IPS-15b (cell line): Measurements from ENCODE around the gene MEGF6.

Source experiments
- H3K27me3 ChIP-seq: one replicate; pipeline ENCODE4 v1.6.1; 2013; ENCODE audit warnings: low read length; ENCODE audit not compliant: control insufficient read depth, insufficient read depth
- H3K36me3 ChIP-seq: one replicate; pipeline ENCODE4 v1.6.1; 2013; ENCODE audit warnings: low read length; ENCODE audit not compliant: control insufficient read depth, insufficient read depth
- H3K4me1 ChIP-seq: one replicate; pipeline ENCODE4 v1.6.1; 2013; ENCODE audit warnings: mild to moderate bottlenecking, low read length; ENCODE audit not compliant: control insufficient read depth, insufficient read depth
- H3K4me3 ChIP-seq: one replicate; pipeline ENCODE4 v1.5.1; 2013; ENCODE audit warnings: low read depth, low read length
- H3K9ac ChIP-seq: one replicate; pipeline ENCODE4 v1.6.1; 2013; ENCODE audit warnings: low read depth, mild to moderate bottlenecking, low read length
- H3K9me3 ChIP-seq: one replicate; pipeline ENCODE4 v1.6.1; 2013; ENCODE audit warnings: mild to moderate bottlenecking, low read length; ENCODE audit not compliant: control insufficient read depth, insufficient read depth

The MEGF6 gene

GRCh38 chr1:3494321-3495308 lies 116.7 kb downstream of the MEGF6 start:
- Histone ChIP-seq H3K4me3 (no peak overlapping the region), H3K27me3 (no peaks in the 10 kb centered on the region), H3K4me1 (no peaks in the 10 kb centered on the region), H3K36me3 (no peaks in the 10 kb centered on the region), H3K9ac (no peak overlapping the region), H3K9me3 (no peaks in the 10 kb centered on the region)

GRCh38 chr1:3492545-3493246 lies 118.6 kb downstream of the MEGF6 start:
- Histone ChIP-seq H3K9me3 (no peaks in the 10 kb centered on the region), H3K36me3 (no peaks in the 10 kb centered on the region), H3K9ac (no peak overlapping the region), H3K27me3 (no peaks in the 10 kb centered on the region), H3K4me3 (no peak overlapping the region), H3K4me1 (no peaks in the 10 kb centered on the region)

- no peaks in the 10 kb centered on the region for H3K27me3 ChIP-seq
- peak overlapping the region; percentile 41 for H3K4me3 ChIP-seq
- no peak overlapping the region for H3K9ac ChIP-seq
- H3K4me1 ChIP-seq, result no peaks in the 10 kb centered on the region
- H3K9me3 ChIP-seq, result no peaks in the 10 kb centered on the region
- H3K36me3 ChIP-seq, result no peaks in the 10 kb centered on the region
Measured at GRCh38 chr1:3491291-3492246, 119.7 kb downstream of the MEGF6 start.

DNA sequence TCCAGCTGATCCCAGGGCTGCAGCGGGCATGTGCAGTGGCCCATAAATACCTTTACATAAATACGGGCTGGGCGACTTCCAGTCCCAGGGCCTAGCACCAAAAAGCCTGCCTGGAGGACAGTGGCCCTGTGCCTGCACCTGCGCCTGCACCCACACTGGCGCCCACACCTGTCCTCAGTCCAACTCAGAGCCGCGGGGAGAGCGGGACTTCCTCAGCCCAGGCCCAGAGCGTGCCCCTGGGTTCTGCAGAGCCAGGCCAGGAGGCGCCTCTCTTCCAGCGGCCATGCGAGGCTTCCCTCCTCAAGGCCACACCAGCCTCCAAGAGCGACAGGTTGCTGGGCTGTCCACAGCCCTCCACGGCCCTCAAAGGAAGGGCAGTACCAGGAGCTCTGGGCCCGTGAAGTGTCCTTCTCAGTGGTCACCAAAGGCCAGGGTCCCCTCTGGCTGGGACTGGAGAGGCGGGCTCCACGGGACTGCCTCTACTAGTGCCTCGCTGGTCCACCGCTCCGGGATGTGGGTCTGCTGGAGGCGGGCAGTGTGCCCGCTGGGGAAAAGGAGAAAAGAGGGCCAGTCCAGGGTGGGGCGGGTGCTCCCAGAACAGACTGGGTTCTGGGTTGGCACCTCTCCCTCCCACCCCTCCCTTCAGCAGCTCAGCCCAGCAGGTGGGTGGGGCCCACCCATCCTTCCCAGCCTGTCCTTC lies 121.1 kb downstream of the MEGF6 start:
- Histone ChIP-seq H3K36me3 (no peaks in the 10 kb centered on the region), H3K9me3 (no peaks in the 10 kb centered on the region), H3K4me1 (no peaks in the 10 kb centered on the region), H3K9ac (no peak overlapping the region), H3K4me3 (no peak overlapping the region), H3K27me3 (no peaks in the 10 kb centered on the region)

- no peaks in the 10 kb centered on the region for H3K36me3 ChIP-seq
- no peaks in the 10 kb centered on the region for H3K4me1 ChIP-seq
- H3K27me3 ChIP-seq, result no peaks in the 10 kb centered on the region
- H3K9ac ChIP-seq, result no peak overlapping the region
- H3K4me3 ChIP-seq, result no peak overlapping the region
- H3K9me3 ChIP-seq, result no peaks in the 10 kb centered on the region
Measured at GRCh38 chr1:3488432-3488831, 122.9 kb downstream of the MEGF6 start.

DNA sequence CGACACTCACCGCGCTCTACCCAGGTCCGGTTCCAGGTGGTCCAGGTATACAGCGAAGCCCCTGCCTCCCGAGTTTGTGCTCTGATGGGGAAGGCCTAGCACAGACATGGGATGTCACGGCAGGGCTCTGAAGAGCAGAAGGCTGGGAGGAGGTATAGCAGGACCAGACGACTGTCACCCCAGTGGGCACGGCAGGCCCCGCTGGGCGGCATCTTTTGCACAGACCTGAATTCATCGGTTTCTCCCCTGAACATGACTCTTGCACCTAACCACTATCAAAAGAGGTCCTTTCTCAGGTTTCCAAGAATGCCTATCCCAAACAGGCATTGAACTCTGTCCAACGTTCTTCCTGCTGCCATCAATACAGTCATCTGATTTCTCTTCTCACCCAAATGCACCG lies 126.3 kb downstream of the MEGF6 start:
- Histone ChIP-seq H3K36me3 (peaks cover 2% of the 10 kb centered on the region), H3K4me1 (no peaks in the 10 kb centered on the region), H3K4me3 (no peak overlapping the region), H3K9me3 (no peaks in the 10 kb centered on the region), H3K9ac (no peak overlapping the region), H3K27me3 (no peaks in the 10 kb centered on the region)

DNA sequence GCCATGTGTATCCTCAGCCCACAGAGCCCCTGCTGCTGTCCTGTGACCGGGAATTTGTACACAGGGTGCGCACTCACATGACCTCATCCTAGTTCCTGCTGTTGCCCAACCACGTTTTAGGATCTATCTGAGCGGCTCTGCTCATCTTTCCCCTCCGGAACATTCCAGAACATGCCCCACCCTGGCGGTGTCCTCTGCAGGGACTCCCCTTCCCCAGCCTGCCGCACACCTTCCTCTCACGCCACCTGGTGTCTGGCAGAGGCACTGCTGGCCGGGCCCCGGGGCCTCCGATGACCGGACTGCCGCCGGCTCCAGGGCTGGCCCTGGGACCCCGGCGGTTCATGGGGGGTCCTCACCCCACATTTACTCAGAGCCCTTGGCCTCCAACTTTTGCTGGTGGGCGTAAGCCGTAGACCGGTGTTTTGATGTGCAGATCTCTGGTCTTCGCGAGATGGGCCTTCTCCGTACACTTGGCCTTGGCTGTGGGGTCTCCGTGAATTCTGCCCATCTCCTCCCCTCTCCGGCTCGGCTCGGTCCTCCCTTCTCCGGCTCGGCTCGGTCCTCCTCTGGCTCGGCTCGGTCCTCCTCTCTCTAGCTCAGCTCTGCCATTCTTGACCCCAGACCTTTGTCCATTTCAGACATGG lies 127.4 kb downstream of the MEGF6 start:
- H3K9ac ChIP-seq, result no peak overlapping the region
- no peak overlapping the region for H3K4me3 ChIP-seq
- H3K4me1 ChIP-seq, result no peaks in the 10 kb centered on the region
- no peaks in the 10 kb centered on the region for H3K27me3 ChIP-seq
- no peaks in the 10 kb centered on the region for H3K9me3 ChIP-seq
- H3K36me3 ChIP-seq, result peaks cover 13% of the 10 kb centered on the region

- Histone ChIP-seq H3K36me3 (peaks cover 16% of the 10 kb centered on the region), H3K4me3 (no peak overlapping the region), H3K9ac (no peak overlapping the region), H3K4me1 (no peaks in the 10 kb centered on the region), H3K27me3 (no peaks in the 10 kb centered on the region), H3K9me3 (no peaks in the 10 kb centered on the region)
Measured at GRCh38 chr1:3483380-3483779, 127.9 kb downstream of the MEGF6 start.

DNA sequence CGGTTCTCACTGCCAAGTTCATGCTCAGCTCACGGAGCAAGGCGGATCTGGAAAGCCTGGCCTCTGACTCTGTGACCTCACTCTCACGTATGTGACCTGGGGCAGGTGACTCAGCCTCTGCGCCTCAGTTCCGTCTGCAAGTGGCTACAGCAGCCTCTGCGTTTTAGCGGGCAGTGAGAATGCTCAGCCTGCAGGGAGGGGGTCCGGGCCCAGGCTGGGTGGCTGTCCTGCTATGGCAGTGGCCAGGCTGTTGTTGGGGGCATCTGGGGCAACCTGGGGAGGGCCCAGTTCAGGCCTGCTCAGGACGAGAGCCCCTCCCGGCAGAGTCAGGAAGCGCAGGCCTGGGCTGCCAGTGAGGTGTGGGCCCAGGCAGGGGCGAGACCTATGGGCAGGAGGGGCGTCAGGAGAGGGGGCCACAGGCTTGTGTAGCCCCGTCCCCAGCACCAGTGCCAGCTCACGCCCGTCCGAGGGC lies 128.9 kb downstream of the MEGF6 start:
- no peaks in the 10 kb centered on the region for H3K4me1 ChIP-seq
- no peaks in the 10 kb centered on the region for H3K27me3 ChIP-seq
- H3K9ac ChIP-seq, result no peak overlapping the region
- peaks cover 26% of the 10 kb centered on the region for H3K36me3 ChIP-seq
- H3K9me3 ChIP-seq, result no peaks in the 10 kb centered on the region
- no peak overlapping the region for H3K4me3 ChIP-seq

- Histone ChIP-seq H3K9me3 (no peaks in the 10 kb centered on the region), H3K4me1 (no peaks in the 10 kb centered on the region), H3K9ac (no peak overlapping the region), H3K4me3 (no peak overlapping the region), H3K36me3 (peaks cover 27% of the 10 kb centered on the region), H3K27me3 (no peaks in the 10 kb centered on the region)
Measured at GRCh38 chr1:3481836-3482375, 129.4 kb downstream of the MEGF6 start.
